ENCODE results near the gene BCAS1.
A peak's percentile ranks its signal among the peaks of the same experiment; 100 is the strongest.

Gene BCAS1

GRCh38 chr20:53961527-53961926 lies 108.9 kb downstream of the BCAS1 start:
- DNase-seq (ENCODE audit: low read depth) = no peak

GRCh38 chr20:53960579-53961272 lies 109.7 kb downstream of the BCAS1 start:
- DNase-seq (ENCODE audit: low read depth) = no peak

- DNase-seq (ENCODE audit: low read depth) = no peak
Observed at GRCh38 chr20:53959911-53960578, 110.3 kb downstream of the BCAS1 start.

GRCh38 chr20:53958260-53958659 lies 112.1 kb downstream of the BCAS1 start:
- DNase-seq (ENCODE audit: low read depth) = no peak

- DNase-seq (ENCODE audit: low read depth) = peak; percentile 54
Observed at GRCh38 chr20:53957451-53958172, 112.8 kb downstream of the BCAS1 start.

GRCh38 chr20:53956013-53956715 lies 114.2 kb downstream of the BCAS1 start:
- DNase-seq (ENCODE audit: low read depth) = no peak

- DNase-seq (ENCODE audit: low read depth) = no peak
Observed at GRCh38 chr20:53954723-53955658, 115.4 kb downstream of the BCAS1 start.

- no peak for DNase-seq (ENCODE audit: low read depth)
Observed at GRCh38 chr20:53952528-53953096, 117.8 kb downstream of the BCAS1 start.

GRCh38 chr20:53950578-53950977 lies 119.8 kb downstream of the BCAS1 start:
- no peak for DNase-seq (ENCODE audit: low read depth)

GRCh38 chr20:53950031-53950430 lies 120.4 kb downstream of the BCAS1 start:
- no peak for DNase-seq (ENCODE audit: low read depth)

- DNase-seq (ENCODE audit: low read depth) = peak; percentile 93
Observed at GRCh38 chr20:53949319-53949839, 121.0 kb downstream of the BCAS1 start.

GRCh38 chr20:53948383-53949318 lies 121.7 kb downstream of the BCAS1 start:
- no peak for DNase-seq (ENCODE audit: low read depth)

GRCh38 chr20:53947501-53948195 lies 122.7 kb downstream of the BCAS1 start:
- no peak for DNase-seq (ENCODE audit: low read depth)

- no peak for DNase-seq (ENCODE audit: low read depth)
Observed at GRCh38 chr20:53946106-53946505, 124.3 kb downstream of the BCAS1 start.

- no peak for DNase-seq (ENCODE audit: low read depth)
Observed at GRCh38 chr20:53945478-53945877, 124.9 kb downstream of the BCAS1 start.

- DNase-seq (ENCODE audit: low read depth) = no peak
Observed at GRCh38 chr20:53944796-53945195, 125.6 kb downstream of the BCAS1 start.

- peak; percentile 54 for DNase-seq (ENCODE audit: low read depth)
Observed at GRCh38 chr20:53943522-53944291, 126.7 kb downstream of the BCAS1 start.

- no peak for DNase-seq (ENCODE audit: low read depth)
Observed at GRCh38 chr20:53942973-53943372, 127.4 kb downstream of the BCAS1 start.

All from EH (cell line).